Panc1 (cell line): ENCODE data around the gene SAMM50. TPM values are rescaled to one million over a fixed set of nuclear protein-coding genes. Genes with fewer than 3 reads are reported as not detected.

Source experiments
- ATAC-seq: fragments of 200-7000 bp; cut with Tn5 transposase; 2 replicates; pipeline ENCODE4 v1.9.1; 2020; ENCODE audit warnings: mild to moderate bottlenecking, moderate library complexity
- BruUV-seq: library from RNA; stranded (reverse); fragments of 400-500 nt; replicated peaks from 2 replicates; lab custom pipeline; 2021; lab: Mats Ljungman, UMichigan
- CTCF ChIA-PET: fragments of 300-600 bp; sonication (Branson Sonifier 250); formaldehyde crosslinking; loops from one replicate; lab custom pipeline; 2022; ENCODE audit warnings: antibody characterized with exemption; lab: Charles Lee
- POLR2A ChIA-PET: fragments of 300-600 bp; sonication (Branson Sonifier 250); formaldehyde crosslinking; loops from one replicate; lab custom pipeline; 2022; ENCODE audit warnings: antibody characterized with exemption; lab: Charles Lee
- DNase-seq: peaks from one replicate; pipeline ENCODE4 v3.0.0-alpha.2; 2010; ENCODE audit warnings: low read depth, low spot score
- H3K27ac ChIP-seq: 2 replicates; pipeline ENCODE4 v1.5.1; 2011; ENCODE audit warnings: mild to moderate bottlenecking, low read length, inconsistent platforms
- H3K27me3 ChIP-seq: fragments of 200-500 bp; sonication (Bioruptor generic); 2 replicates; pipeline ENCODE4 v1.6.0; 2014; ENCODE audit warnings: low read length, inconsistent platforms; ENCODE audit not compliant: control insufficient read depth, insufficient read depth
- H3K36me3 ChIP-seq: fragments of 200-500 bp; sonication (Bioruptor generic); 2 replicates; pipeline ENCODE4 v1.5.1; 2014; ENCODE audit warnings: inconsistent platforms, mild to moderate bottlenecking, low read length, moderate library complexity; ENCODE audit not compliant: control insufficient read depth, insufficient read depth
- H3K4me1 ChIP-seq: 2 replicates; pipeline ENCODE4 v1.5.1; 2011; ENCODE audit warnings: inconsistent platforms, mild to moderate bottlenecking, low read length, moderate library complexity; ENCODE audit not compliant: control insufficient read depth, insufficient read depth
- H3K4me3 ChIP-seq, 2 experiments: 2 replicates each; pipeline ENCODE4 v1.5.1; 2011 to 2012; ENCODE audit warnings: low read depth in 2 of 2, low read length in 2 of 2, mild to moderate bottlenecking in 2 of 2, inconsistent platforms in 1 of 2, moderate library complexity in 1 of 2
- H3K9me3 ChIP-seq: fragments of 200-500 bp; sonication (Bioruptor generic); 2 replicates; pipeline ENCODE4 v1.5.1; 2014; ENCODE audit warnings: low read depth, mild to moderate bottlenecking, inconsistent platforms, low read length, moderate library complexity; ENCODE audit not compliant: control insufficient read depth, insufficient read depth
- CTCF ChIP-seq: fragments of 450-650 bp; IDR thresholded peaks from 2 replicates; pipeline ENCODE4 v1.5.1; 2017; ENCODE audit warnings: mild to moderate bottlenecking
- POLR2AphosphoS5 ChIP-seq: IDR thresholded peaks from 2 replicates; pipeline ENCODE4 v1.6.1; 2012; ENCODE audit warnings: mild to moderate bottlenecking, low read depth, low read length, moderate library complexity
- REST ChIP-seq, 2 experiments: IDR thresholded peaks; 2 replicates each; pipeline ENCODE4 v1.6.1; 2011 to 2012; ENCODE audit warnings: low read depth in 2 of 2, control low read depth in 1 of 2, low read length in 1 of 2, mild to moderate bottlenecking in 1 of 2, moderate library complexity in 1 of 2; ENCODE audit not compliant: insufficient read depth in 1 of 2
- SIN3A ChIP-seq: IDR thresholded peaks from 2 replicates; pipeline ENCODE4 v1.6.1; 2012; ENCODE audit warnings: low read depth, mild to moderate bottlenecking, low read length, moderate library complexity, borderline replicate concordance; ENCODE audit not compliant: insufficient read depth
- TCF7L2 ChIP-seq: IDR thresholded peaks from 2 replicates; pipeline ENCODE4 v1.6.1; 2011; ENCODE audit warnings: mild to moderate bottlenecking, low read depth, low read length, inconsistent platforms
- in situ Hi-C: cut with HindIII; loops from 2 replicates; pipeline ENCODE4 v1.10.0; 2016; ENCODE audit warnings: low sequenced_read_pairs, low pct_unique_long_range_greater_than_20kb
- intact Hi-C: fragments of 100-400 bp; cut with micrococcal nuclease; formaldehyde crosslinking; loops from one replicate; pipeline ENCODE4 v1.10.0; 2022; ENCODE audit not compliant: unreplicated experiment
- total RNA-seq: library from RNA; stranded (reverse); gene quantifications from one replicate; pipeline ENCODE4 v1.2.1, GENCODE V29; 2021; ENCODE audit not compliant: unreplicated experiment

Gene SAMM50
- total RNA-seq, 1 experiment from 2014 or later, result 40.5 TPM

- ChIA-PET POLR2A (no interaction called here), CTCF (no interaction called here)
- Histone ChIP-seq H3K36me3 (peaks cover 3% of the 10 kb centered on the region), H3K9me3 (no peaks in the 10 kb centered on the region), H3K27ac (no peak overlapping the region), H3K4me1 (no peaks in the 10 kb centered on the region), H3K27me3 (no peaks in the 10 kb centered on the region), H3K4me3 (no peak overlapping the region)
- ATAC-seq (no peak), DNase-seq (no peak)
- in situ Hi-C loops, result no loop called here
- no peak for TF ChIP-seq TCF7L2
- TF ChIP-seq SIN3A, result no peak
- no peak for TF ChIP-seq REST (IDR thresholded peaks at IDR 0.05; ENCODE audit: insufficient read depth in 1 of 2, low read depth in 2 of 2, low read length in 1 of 2)
- TF ChIP-seq CTCF, result no peak
- TF ChIP-seq POLR2AphosphoS5, result no peak
- BruUV-seq, result no TSS peak
- intact Hi-C loops, result no loop called here
These were observed 17.8 kb downstream of the SAMM50 start for GRCh38 chr22:43972931-43973462.

GRCh38 chr22:43974028-43974545 is 18.8 kb downstream of the SAMM50 start:
- no peaks in the 10 kb centered on the region for H3K4me1 ChIP-seq
- BruUV-seq, result no TSS peak
- H3K36me3 ChIP-seq, result peaks cover 3% of the 10 kb centered on the region
- H3K27ac ChIP-seq, result no peak overlapping the region
- H3K9me3 ChIP-seq, result no peaks in the 10 kb centered on the region
- in situ Hi-C loops, result no loop called here
- TF ChIP-seq CTCF (no peak), TCF7L2 (no peak), REST (IDR thresholded peaks at IDR 0.05; ENCODE audit: insufficient read depth in 1 of 2, low read depth in 2 of 2, low read length in 1 of 2) (no peak), POLR2AphosphoS5 (no peak), SIN3A (no peak)
- ChIA-PET POLR2A (interaction anchor here (0.6 kb wide), 1 partner anchor 440 kb away, joined by 4 read pairs; no protein-coding TSS in a partner anchor), CTCF (no interaction called here)
- intact Hi-C loops, result no loop called here
- no peak for ATAC-seq
- DNase-seq, result no peak
- H3K4me3 ChIP-seq, result no peak overlapping the region
- H3K27me3 ChIP-seq, result no peaks in the 10 kb centered on the region
